Neural cell (in vitro differentiated cells): ENCODE data around the gene CERS1. TPM values are rescaled to one million over a fixed set of nuclear protein-coding genes. Genes with fewer than 3 reads are reported as not detected.

Source experiments
- H2AFZ ChIP-seq: fragments of 200-600, 300-800 bp; sonication (generic), shearing (Covaris generic); 2 replicates; pipeline ENCODE4 v1.6.0; 2014; ENCODE audit warnings: low read depth, mild to moderate bottlenecking, antibody characterized with exemption, low read length, moderate library complexity
- H3F3A ChIP-seq: fragments of 200-600 bp; shearing (Covaris generic); 2 replicates; pipeline ENCODE4 v1.6.1; 2016; ENCODE audit warnings: mild to moderate bottlenecking, moderate library complexity, mixed read lengths, antibody characterized with exemption, low read length; ENCODE audit not compliant: insufficient read depth, poor library complexity, severe bottlenecking
- H3K27ac ChIP-seq: fragments of 200-600, 300-800 bp; sonication (generic), shearing (Covaris generic); 2 replicates; pipeline ENCODE4 v1.5.1; 2014; ENCODE audit warnings: mild to moderate bottlenecking, low read length, moderate library complexity
- H3K27me3 ChIP-seq: fragments of 300-800, 200-600 bp; sonication (generic), shearing (Covaris generic); 2 replicates; pipeline ENCODE4 v1.6.0; 2014; ENCODE audit warnings: mild to moderate bottlenecking, low read depth, low read length, moderate library complexity; ENCODE audit not compliant: insufficient read depth
- H3K36me3 ChIP-seq: fragments of 300-800, 200-600 bp; sonication (generic), shearing (Covaris generic); 2 replicates; pipeline ENCODE4 v1.5.1; 2014; ENCODE audit warnings: mild to moderate bottlenecking, antibody characterized with exemption, low read length, moderate library complexity; ENCODE audit not compliant: insufficient read depth
- H3K4me2 ChIP-seq: fragments of 300-800, 200-600 bp; sonication (generic), shearing (Covaris generic); 2 replicates; pipeline ENCODE4 v1.6.0; 2014; ENCODE audit warnings: mild to moderate bottlenecking, low read length
- H3K4me3 ChIP-seq: fragments of 300-800, 200-600 bp; sonication (generic), shearing (Covaris generic); 2 replicates; pipeline ENCODE4 v1.5.1; 2014; ENCODE audit warnings: mild to moderate bottlenecking, low read length, moderate library complexity
- H3K79me2 ChIP-seq: fragments of 200-600 bp; shearing (Covaris generic); replicated peaks from 2 replicates; pipeline ENCODE4 v1.6.0; 2014; ENCODE audit warnings: mild to moderate bottlenecking, low read length, moderate library complexity; ENCODE audit not compliant: insufficient read depth
- H3K9ac ChIP-seq: fragments of 300-800, 200-600 bp; sonication (generic), shearing (Covaris generic); 2 replicates; pipeline ENCODE4 v1.6.1; 2016; ENCODE audit warnings: mild to moderate bottlenecking, low read length, mixed read lengths
- H3K9me2 ChIP-seq: fragments of 200-600 bp; shearing (Covaris generic); 2 replicates; pipeline ENCODE4 v1.6.1; 2016; ENCODE audit warnings: mild to moderate bottlenecking, low read length, mixed read lengths; ENCODE audit not compliant: insufficient read depth
- H3K9me3 ChIP-seq: fragments of 200-600, 300-800 bp; sonication (generic), shearing (Covaris generic); 2 replicates; pipeline ENCODE4 v1.6.1; 2016; ENCODE audit warnings: mild to moderate bottlenecking, mixed run types, low read length, moderate library complexity, mixed read lengths
- H4K20me1 ChIP-seq: fragments of 200-600 bp; shearing (Covaris generic); 2 replicates; pipeline ENCODE4 v1.6.1; 2016; ENCODE audit warnings: mild to moderate bottlenecking, mixed run types; ENCODE audit not compliant: insufficient read depth
- EP300 ChIP-seq: fragments of 450-650 bp; conservative IDR thresholded peaks from 2 replicates; pipeline ENCODE4 v1.6.1; 2014; ENCODE audit warnings: antibody characterized with exemption, mild to moderate bottlenecking, moderate library complexity; ENCODE audit not compliant: poor library complexity, severe bottlenecking
- EZH2 ChIP-seq: fragments of 200-600, 300-800 bp; shearing (Covaris generic), sonication (generic); IDR thresholded peaks from 2 replicates; pipeline ENCODE4 v1.6.1; 2014; ENCODE audit warnings: antibody characterized with exemption, low read length, borderline replicate concordance, mild to moderate bottlenecking; ENCODE audit not compliant: insufficient read depth, poor library complexity, severe bottlenecking
- MXI1 ChIP-seq: fragments of 450-650 bp; conservative IDR thresholded peaks from 2 replicates; pipeline ENCODE4 v1.6.1; 2014; ENCODE audit warnings: antibody characterized with exemption, mild to moderate bottlenecking; ENCODE audit not compliant: poor library complexity, severe bottlenecking
- POLR2AphosphoS5 ChIP-seq: IDR thresholded peaks from 2 replicates; pipeline ENCODE4 v1.6.1; 2012
- RAD21 ChIP-seq: fragments of 450-650 bp; conservative IDR thresholded peaks from 2 replicates; pipeline ENCODE4 v1.6.1; 2014; ENCODE audit warnings: antibody characterized with exemption, mild to moderate bottlenecking, moderate library complexity
- SMC3 ChIP-seq: fragments of 450-650 bp; conservative IDR thresholded peaks from 2 replicates; pipeline ENCODE4 v1.6.1; 2014; ENCODE audit warnings: antibody characterized with exemption, mild to moderate bottlenecking, moderate library complexity; ENCODE audit not compliant: poor library complexity
- TAF1 ChIP-seq: IDR thresholded peaks from 2 replicates; pipeline ENCODE4 v1.6.1; 2012; ENCODE audit warnings: low read depth
- polyA plus RNA-seq: library from polyadenylated mRNA; depleted of rRNA; stranded (reverse); fragments of >200 nt; gene quantifications from 2 replicates; pipeline ENCODE4 v1.2.3, GENCODE V29; 2014
- TF ChIP-seq, protein P1 (sequence below): fragments of 450-650 bp; IDR thresholded peaks from 2 replicates; pipeline ENCODE4 v1.5.1; 2014; ENCODE audit warnings: antibody characterized with exemption, mild to moderate bottlenecking, moderate library complexity; ENCODE audit not compliant: poor library complexity, severe bottlenecking
- TF ChIP-seq, protein P2 (sequence below): IDR thresholded peaks from 2 replicates; pipeline ENCODE4 v1.6.1; 2012; ENCODE audit warnings: borderline replicate concordance

CERS1 gene
- polyA plus RNA-seq, 1 donor from 2014 or later = 19.1 TPM

DNA sequence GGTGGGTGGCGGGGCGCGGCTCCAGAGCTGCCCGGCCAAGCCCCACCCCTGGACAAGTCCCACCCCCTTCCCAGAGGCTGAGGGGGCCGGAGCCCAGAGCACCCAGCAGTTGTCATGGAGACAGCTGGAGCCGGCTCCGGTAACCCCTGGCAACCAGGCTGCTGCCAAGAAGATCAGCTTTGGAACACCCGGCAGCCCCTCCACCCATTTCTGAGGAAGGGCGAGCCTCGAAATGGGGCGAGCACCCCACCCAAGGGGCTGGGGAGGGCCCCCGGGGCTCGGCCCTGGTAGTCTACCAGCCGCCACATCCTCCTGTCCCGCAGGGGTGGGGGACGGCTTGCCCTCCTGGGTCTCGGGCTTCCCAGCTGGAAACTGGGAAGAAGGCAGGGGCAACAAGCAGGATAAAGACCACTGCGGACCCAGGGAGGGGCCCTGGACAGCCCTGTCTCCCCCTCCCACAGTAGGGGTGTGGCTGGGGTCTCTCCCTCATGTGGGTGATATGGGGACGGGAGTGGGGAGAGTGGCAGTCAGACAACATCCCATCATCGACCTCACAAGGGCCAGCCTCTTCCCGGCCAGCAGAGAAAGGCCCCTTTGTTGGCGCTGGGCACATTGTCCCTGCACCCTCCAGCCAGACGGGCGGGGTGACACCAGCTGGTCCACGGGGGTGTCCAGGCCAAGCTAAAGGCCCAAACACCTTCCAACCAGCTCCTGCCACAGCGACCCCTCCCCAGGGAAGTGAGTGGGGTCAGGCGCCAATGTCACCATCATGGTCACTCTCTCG, 1.5 kb downstream of the CERS1 start:
- peak overlapping the region; percentile 83 for H3K27ac ChIP-seq
- no peak overlapping the region for H2AFZ ChIP-seq
- peaks cover 18% of the 10 kb centered on the region for H3K79me2 ChIP-seq
- no peaks in the 10 kb centered on the region for H3F3A ChIP-seq
- H3K9me3 ChIP-seq = no peaks in the 10 kb centered on the region
- H3K9ac ChIP-seq = peak overlapping the region; percentile 89
- H3K9me2 ChIP-seq = no peaks in the 10 kb centered on the region
- TF ChIP-seq MXI1 (peak; percentile 40), SMC3 (no peak), POLR2AphosphoS5 (no peak), EZH2 (no peak), RAD21 (no peak)
- TF ChIP-seq, protein P1, sequence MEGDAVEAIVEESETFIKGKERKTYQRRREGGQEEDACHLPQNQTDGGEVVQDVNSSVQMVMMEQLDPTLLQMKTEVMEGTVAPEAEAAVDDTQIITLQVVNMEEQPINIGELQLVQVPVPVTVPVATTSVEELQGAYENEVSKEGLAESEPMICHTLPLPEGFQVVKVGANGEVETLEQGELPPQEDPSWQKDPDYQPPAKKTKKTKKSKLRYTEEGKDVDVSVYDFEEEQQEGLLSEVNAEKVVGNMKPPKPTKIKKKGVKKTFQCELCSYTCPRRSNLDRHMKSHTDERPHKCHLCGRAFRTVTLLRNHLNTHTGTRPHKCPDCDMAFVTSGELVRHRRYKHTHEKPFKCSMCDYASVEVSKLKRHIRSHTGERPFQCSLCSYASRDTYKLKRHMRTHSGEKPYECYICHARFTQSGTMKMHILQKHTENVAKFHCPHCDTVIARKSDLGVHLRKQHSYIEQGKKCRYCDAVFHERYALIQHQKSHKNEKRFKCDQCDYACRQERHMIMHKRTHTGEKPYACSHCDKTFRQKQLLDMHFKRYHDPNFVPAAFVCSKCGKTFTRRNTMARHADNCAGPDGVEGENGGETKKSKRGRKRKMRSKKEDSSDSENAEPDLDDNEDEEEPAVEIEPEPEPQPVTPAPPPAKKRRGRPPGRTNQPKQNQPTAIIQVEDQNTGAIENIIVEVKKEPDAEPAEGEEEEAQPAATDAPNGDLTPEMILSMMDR = no peak
- H3K4me3 ChIP-seq = peak overlapping the region; percentile 98
- H3K36me3 ChIP-seq = no peaks in the 10 kb centered on the region
- no peaks in the 10 kb centered on the region for H4K20me1 ChIP-seq
- peak overlapping the region; percentile 92 for H3K4me2 ChIP-seq
- no peaks in the 10 kb centered on the region for H3K27me3 ChIP-seq

DNA sequence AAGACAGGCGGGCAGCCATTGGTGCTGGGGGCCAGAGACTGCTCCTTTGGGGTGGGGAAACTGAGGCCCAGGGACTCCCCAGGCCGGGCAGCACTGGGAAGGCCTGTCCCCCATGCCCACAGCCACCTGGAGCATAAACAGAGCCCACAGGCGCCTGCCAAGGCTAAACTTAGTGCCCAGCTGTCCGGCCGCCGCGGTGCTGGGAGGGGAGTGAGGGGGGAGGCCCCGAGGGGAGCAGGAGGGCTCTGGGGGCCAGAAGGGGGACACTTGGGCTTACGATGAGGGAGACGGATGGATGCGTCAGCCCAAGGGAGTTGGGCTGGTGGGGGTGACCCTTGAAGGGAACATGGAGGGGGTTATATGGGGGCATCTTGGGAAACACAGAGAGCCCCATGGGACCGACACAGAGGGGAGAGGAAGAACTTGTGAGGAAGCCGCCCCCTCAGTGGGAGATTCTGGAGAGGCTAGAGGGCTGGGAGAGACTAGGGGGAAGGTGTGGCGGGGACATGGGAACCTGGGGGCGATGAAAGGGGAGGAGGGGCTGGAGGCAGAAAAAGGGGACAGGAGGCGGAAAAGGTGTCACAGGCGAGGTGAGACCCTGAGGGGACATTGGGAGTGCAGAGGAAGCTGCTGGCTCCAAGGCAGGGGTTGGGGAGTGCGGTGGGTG, 2.2 kb downstream of the CERS1 start:
- TF ChIP-seq TAF1 (no peak), EP300 (no peak)
- H3K4me3 ChIP-seq = peak overlapping the region; percentile 98
- peak overlapping the region; percentile 51 for H3K4me2 ChIP-seq
- H3K9me2 ChIP-seq = no peaks in the 10 kb centered on the region
- no peaks in the 10 kb centered on the region for H3K36me3 ChIP-seq
- peak overlapping the region; percentile 83 for H3K27ac ChIP-seq
- H3F3A ChIP-seq = no peaks in the 10 kb centered on the region
- H3K27me3 ChIP-seq = no peaks in the 10 kb centered on the region
- no peaks in the 10 kb centered on the region for H4K20me1 ChIP-seq
- no peak overlapping the region for H2AFZ ChIP-seq
- peaks cover 18% of the 10 kb centered on the region for H3K79me2 ChIP-seq
- peak overlapping the region; percentile 89 for H3K9ac ChIP-seq
- no peaks in the 10 kb centered on the region for H3K9me3 ChIP-seq

DNA sequence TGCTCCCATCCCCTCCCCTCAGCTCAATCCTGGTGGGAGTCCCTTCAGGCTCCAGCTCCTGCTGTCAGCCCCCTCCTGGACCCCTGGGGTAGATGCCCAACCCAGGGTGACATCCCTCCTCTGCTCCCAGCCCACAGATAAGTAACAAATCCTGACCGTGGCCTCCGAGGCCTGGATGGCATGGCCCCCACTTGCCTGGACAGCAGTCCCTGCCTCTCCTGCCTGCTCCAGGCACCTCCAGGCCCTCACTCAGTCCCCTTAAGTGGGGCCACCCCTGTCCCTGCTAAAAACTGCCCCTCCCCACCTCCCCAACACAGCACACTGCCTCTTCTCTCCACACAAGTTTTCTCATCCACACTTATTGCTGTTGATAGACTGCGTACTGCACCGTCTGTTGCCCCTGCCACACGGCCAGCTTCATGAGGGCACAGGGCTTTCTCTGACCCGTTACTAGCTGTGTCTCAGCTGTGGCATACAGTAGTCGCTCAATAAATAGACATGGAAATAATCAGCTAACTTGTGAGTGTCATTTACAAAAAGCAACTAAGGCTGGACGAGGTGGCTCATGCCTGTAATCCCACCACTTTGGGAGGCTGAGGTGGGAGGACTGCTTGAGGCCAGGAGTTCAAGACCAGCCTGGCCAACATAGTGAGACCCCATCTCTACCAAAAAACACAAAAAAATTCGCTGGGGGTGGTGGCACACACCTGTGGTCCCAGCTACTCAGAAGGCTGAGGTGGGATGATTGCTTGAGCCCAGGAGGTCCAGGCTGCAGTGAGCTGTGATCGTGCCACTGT, 5.8 kb downstream of the CERS1 start:
- H3K27ac ChIP-seq = no peak overlapping the region
- H3F3A ChIP-seq = no peaks in the 10 kb centered on the region
- H3K9me3 ChIP-seq = no peaks in the 10 kb centered on the region
- peaks cover 14% of the 10 kb centered on the region for H3K79me2 ChIP-seq
- H3K9ac ChIP-seq = no peak overlapping the region
- H3K27me3 ChIP-seq = no peaks in the 10 kb centered on the region
- H3K4me2 ChIP-seq = no peak overlapping the region
- peaks cover 8% of the 10 kb centered on the region for H3K36me3 ChIP-seq
- H3K4me3 ChIP-seq = no peak overlapping the region
- H4K20me1 ChIP-seq = no peaks in the 10 kb centered on the region
- H3K9me2 ChIP-seq = no peaks in the 10 kb centered on the region
- TF ChIP-seq EZH2 (no peak), RAD21 (no peak), SMC3 (no peak), MXI1 (no peak), EP300 (no peak), POLR2AphosphoS5 (no peak)
- TF ChIP-seq, protein P2, sequence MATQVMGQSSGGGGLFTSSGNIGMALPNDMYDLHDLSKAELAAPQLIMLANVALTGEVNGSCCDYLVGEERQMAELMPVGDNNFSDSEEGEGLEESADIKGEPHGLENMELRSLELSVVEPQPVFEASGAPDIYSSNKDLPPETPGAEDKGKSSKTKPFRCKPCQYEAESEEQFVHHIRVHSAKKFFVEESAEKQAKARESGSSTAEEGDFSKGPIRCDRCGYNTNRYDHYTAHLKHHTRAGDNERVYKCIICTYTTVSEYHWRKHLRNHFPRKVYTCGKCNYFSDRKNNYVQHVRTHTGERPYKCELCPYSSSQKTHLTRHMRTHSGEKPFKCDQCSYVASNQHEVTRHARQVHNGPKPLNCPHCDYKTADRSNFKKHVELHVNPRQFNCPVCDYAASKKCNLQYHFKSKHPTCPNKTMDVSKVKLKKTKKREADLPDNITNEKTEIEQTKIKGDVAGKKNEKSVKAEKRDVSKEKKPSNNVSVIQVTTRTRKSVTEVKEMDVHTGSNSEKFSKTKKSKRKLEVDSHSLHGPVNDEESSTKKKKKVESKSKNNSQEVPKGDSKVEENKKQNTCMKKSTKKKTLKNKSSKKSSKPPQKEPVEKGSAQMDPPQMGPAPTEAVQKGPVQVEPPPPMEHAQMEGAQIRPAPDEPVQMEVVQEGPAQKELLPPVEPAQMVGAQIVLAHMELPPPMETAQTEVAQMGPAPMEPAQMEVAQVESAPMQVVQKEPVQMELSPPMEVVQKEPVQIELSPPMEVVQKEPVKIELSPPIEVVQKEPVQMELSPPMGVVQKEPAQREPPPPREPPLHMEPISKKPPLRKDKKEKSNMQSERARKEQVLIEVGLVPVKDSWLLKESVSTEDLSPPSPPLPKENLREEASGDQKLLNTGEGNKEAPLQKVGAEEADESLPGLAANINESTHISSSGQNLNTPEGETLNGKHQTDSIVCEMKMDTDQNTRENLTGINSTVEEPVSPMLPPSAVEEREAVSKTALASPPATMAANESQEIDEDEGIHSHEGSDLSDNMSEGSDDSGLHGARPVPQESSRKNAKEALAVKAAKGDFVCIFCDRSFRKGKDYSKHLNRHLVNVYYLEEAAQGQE = no peak
- TF ChIP-seq, protein P1 = no peak
- H2AFZ ChIP-seq = no peak overlapping the region
